NB4 (cell line): ENCODE data around the gene PLAGL2.

Experiments
- CTCF ChIP-seq: IDR thresholded peaks from one replicate; pipeline ENCODE4 v1.5.1; 2012; ENCODE audit warnings: low read depth, low read length
- MAX ChIP-seq: IDR thresholded peaks from 2 replicates; pipeline ENCODE4 v1.6.1; 2011; ENCODE audit warnings: low read depth, low read length
- POLR2A ChIP-seq: IDR thresholded peaks from 2 replicates; pipeline ENCODE4 v1.6.1; 2011; ENCODE audit warnings: mild to moderate bottlenecking; ENCODE audit not compliant: insufficient read length; ENCODE audit errors: extremely low read depth

- TF ChIP-seq CTCF (no peak), POLR2A (no peak), MAX (no peak)
Measured at GRCh38 chr20:32193996-32194395, 13.5 kb downstream of the PLAGL2 start.
